ENCODE results near the gene STARD10. TPM values are rescaled to one million over a fixed set of nuclear protein-coding genes. Genes with fewer than 3 reads are reported as not detected.

STARD10 gene
- total and polyA plus RNA-seq, 2 donors (not counting 3 experiments of a cell fraction or from before 2014, with no cell fraction given) = 16.1 to 22.5 TPM

DNA sequence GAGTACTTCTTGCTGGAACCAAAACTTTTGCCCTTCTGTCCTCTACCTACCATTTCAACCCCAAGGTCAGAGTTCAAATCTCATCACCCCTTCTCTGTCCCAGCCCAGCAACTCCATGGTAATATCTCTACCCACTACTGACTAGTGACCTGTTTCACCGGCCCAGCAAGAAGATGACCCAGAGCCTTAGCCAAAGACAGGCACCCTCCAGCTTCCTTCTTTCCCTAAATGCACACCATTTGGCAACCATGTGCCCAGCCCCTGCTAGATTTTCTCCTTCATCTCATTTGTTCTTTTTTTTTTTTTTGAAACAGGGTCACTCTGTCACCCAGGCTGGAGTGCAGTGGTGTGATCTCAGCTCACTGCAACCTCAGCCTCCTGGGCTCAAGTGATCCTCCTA, 56.5 kb downstream of the STARD10 start:
- Histone ChIP-seq H3K79me2 (ENCODE audit: control insufficient read depth, insufficient read depth, low read length) (peaks cover 2% of the 10 kb centered on the region), H3K9ac (replicated peaks; ENCODE audit: extremely low read depth, insufficient read depth, low read length) (no peak overlapping the region), H3K9me3 (replicated peaks; ENCODE audit: control insufficient read depth, insufficient read depth, low read length) (no peaks in the 10 kb centered on the region), H3K4me3 (replicated peaks in 1 of 3; ENCODE audit: insufficient read depth in 1 of 3, low read depth in 1 of 3, low read length in 3 of 3) (no peak overlapping the region), H3K9me1 (replicated peaks; ENCODE audit: control insufficient read depth, extremely low read depth, insufficient read depth, low read length) (no peaks in the 10 kb centered on the region), H3K4me1 (ENCODE audit: control insufficient read depth, extremely low read depth, insufficient read depth, low read length) (peaks cover 20% of the 10 kb centered on the region), H3K36me3 (ENCODE audit: control insufficient read depth in 2 of 2, extremely low read depth in 1 of 2, insufficient read depth in 2 of 2, low read length in 2 of 2) (no peaks in the 10 kb centered on the region), H3K27me3 (ENCODE audit: control insufficient read depth in 2 of 2, insufficient read depth in 2 of 2, low read length in 2 of 2) (no peaks in the 10 kb centered on the region), H4K20me1 (replicated peaks; ENCODE audit: control insufficient read depth, extremely low read depth, insufficient read depth, low read length) (no peaks in the 10 kb centered on the region), H3K4me2 (ENCODE audit: insufficient read depth, low read length) (no peak overlapping the region), H3K27ac (ENCODE audit: insufficient read depth, low read depth, low read length) (peak overlapping the region; percentile 69), H2AFZ (ENCODE audit: low read depth, low read length) (no peak overlapping the region)
- TF ChIP-seq FOS (IDR thresholded peaks at IDR 0.05; ENCODE audit: borderline replicate concordance, insufficient read depth, low read length) = no peak
- TF ChIP-seq, protein P1, sequence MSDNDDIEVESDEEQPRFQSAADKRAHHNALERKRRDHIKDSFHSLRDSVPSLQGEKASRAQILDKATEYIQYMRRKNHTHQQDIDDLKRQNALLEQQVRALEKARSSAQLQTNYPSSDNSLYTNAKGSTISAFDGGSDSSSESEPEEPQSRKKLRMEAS (IDR thresholded peaks at IDR 0.05; ENCODE audit: insufficient read depth, insufficient read length) = no peak
- TF ChIP-seq CTCF (IDR thresholded peaks at IDR 0.05; ENCODE audit: extremely low read depth in 1 of 2, insufficient read depth in 1 of 2, low read depth in 1 of 2, low read length in 2 of 2) = no peak
- no peak for TF ChIP-seq GATA2 (IDR thresholded peaks at IDR 0.05; ENCODE audit: insufficient read depth, insufficient read length, low read depth, low read length)
- TF ChIP-seq JUN (IDR thresholded peaks at IDR 0.05; ENCODE audit: borderline replicate concordance, insufficient read depth, insufficient read length, low read depth) = no peak
- no peak for TF ChIP-seq POLR2AphosphoS5 (IDR thresholded peaks at IDR 0.05; ENCODE audit: insufficient read depth, low read depth, low read length)
- TF ChIP-seq POLR2A (IDR thresholded peaks at IDR 0.05; ENCODE audit: low read depth, low read length) = no peak
- FAIRE-seq = no peak
- no TSS peak for BruUV-seq (replicated peaks)
- no peak for DNase-seq (ENCODE audit: low read depth, low spot score)
- intact Hi-C loops (cut with micrococcal nuclease) = no loop called here
- CTCF ChIA-PET = interaction anchor here (1.7 to 2.6 kb wide), 4 partner anchors 9 to 440 kb away, joined by 6 to 13 read pairs (median 6); no protein-coding TSS in a partner anchor
- dilution Hi-C loops (cut with MboI; ENCODE audit: extremely low pct_ligation_motif_present, low sequenced_read_pairs) = no loop called here
- POLR2A ChIA-PET = no interaction called here
